Measurements from ENCODE around the gene DIDO1. TPM values are rescaled to one million over a fixed set of nuclear protein-coding genes. Genes with fewer than 3 reads are reported as not detected.

The DIDO1 gene
- total and polyA plus RNA-seq, 2 of the 4 experiments (the other 2 are of a cell fraction), result 21.8 to 28.1 TPM

DNA sequence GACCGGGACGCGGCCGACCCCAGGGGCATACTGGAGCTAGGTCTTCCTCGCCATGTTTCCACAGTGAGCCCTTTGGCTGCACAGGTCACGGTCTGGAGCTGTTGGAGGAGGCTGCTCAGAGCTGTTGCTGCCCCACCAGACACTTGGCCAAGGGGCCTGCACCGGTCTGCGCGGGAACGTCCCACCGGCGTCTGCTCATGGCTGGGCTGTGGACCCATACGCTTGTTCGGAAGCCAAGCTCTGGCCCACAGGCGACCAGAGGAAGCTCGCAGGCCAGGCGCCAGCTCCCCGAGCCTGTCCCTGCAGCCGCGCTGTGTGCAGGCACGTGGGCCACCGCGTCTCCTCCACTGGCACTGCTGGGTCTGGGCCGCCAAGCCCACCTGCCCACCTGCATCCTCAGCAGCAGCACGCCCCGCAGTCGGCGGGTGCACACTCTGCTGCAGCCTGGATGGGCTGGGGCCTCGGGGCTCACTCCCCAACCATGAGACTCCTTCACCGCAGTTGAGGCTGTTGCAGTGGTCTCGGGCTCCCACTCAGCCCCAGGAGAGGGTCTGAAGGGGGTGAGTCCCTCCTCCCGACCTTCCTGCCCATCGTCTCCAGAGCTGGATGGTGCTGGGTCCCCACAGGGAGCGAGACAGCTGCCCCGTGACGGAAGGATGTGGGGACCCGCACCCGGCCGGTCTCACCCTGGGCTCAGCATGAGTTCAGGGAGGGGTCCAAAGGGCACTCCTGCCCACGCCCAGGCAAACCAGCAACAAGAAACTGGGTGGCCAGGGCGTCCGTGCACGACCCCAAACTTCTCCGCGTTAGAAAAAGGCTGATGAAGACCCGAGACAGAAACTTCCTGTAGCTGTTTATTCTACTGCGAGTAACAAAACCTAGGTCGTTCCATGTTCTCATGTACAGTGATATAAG is 49.1 kb downstream of the DIDO1 start:
- 57% methylated on average over 14 of the region's 48 CpGs; no CpG with 5 or more reads in 1 of the 2 experiments for WGBS, 2 experiments (ENCODE audit: extremely low coverage in 2 of 2, insufficient read length in 1 of 2)
- Histone ChIP-seq H2AK5ac (ENCODE audit: low read depth, low read length) (0 out of 2 replicates have a peak overlapping the region, but pooled peaks have one; percentile 40), H3K4ac (ENCODE audit: low read depth, low read length) (no peak overlapping the region), H3K36me3 (ENCODE audit: control insufficient read depth, insufficient read depth, low read length) (peaks cover 12% of the 10 kb centered on the region), H2AK9ac (replicated peaks; ENCODE audit: low read depth, low read length, poor library complexity) (peak overlapping the region; percentile 84), H4K91ac (ENCODE audit: insufficient read depth, low read depth, low read length) (no peak overlapping the region; the same call in 1 of the 2 replicates), H3K14ac (replicated peaks; ENCODE audit: low read depth, low read length) (no peak overlapping the region), H3K9me1 (ENCODE audit: insufficient read depth, low read length) (no peaks in the 10 kb centered on the region; the same call in 1 of the 2 replicates), H3K27me3 (ENCODE audit: control insufficient read depth, insufficient read depth, low read length) (no peaks in the 10 kb centered on the region), H3K18ac (ENCODE audit: low read depth, low read length) (no peak overlapping the region), H2AFZ (replicated peaks; ENCODE audit: low read length, poor library complexity) (peak overlapping the region; percentile 73), H4K20me1 (ENCODE audit: insufficient read depth, low read length) (no peaks in the 10 kb centered on the region), H3K4me2 (ENCODE audit: low read depth, low read length) (no peak overlapping the region; the same call in 1 of the 2 replicates), H2BK5ac (ENCODE audit: low read depth, low read length, poor library complexity, severe bottlenecking) (no peak overlapping the region), H3K4me3 (ENCODE audit: insufficient read depth, low read depth, low read length) (no peak overlapping the region), H3K56ac (ENCODE audit: extremely low read depth, insufficient read depth, low read length) (no peak overlapping the region), H2BK15ac (ENCODE audit: low read depth, low read length) (no peak overlapping the region), H3K9ac (ENCODE audit: low read depth, low read length) (no peak overlapping the region), H4K5ac (ENCODE audit: low read depth, low read length) (no peak overlapping the region), H2BK120ac (ENCODE audit: low read depth, low read length) (no peak overlapping the region), H3K23ac (ENCODE audit: low read depth, low read length) (0 out of 2 replicates have a peak overlapping the region, but pooled peaks have one; percentile 31), H3K9me3 (ENCODE audit: control insufficient read depth, insufficient read depth, low read length) (no peaks in the 10 kb centered on the region), H3K79me1 (ENCODE audit: low read depth in 1 of 2, low read length in 2 of 2) (no peaks in the 10 kb centered on the region), H2BK20ac (ENCODE audit: low read depth, low read length) (no peak overlapping the region), H4K8ac (ENCODE audit: low read depth in 2 of 2, low read length in 2 of 2) (peak overlapping the region; percentile 65 to 95; a peak in 2 of 4 replicates), H3K4me1 (ENCODE audit: control insufficient read depth, insufficient read depth, low read length) (peaks cover 7% of the 10 kb centered on the region; the same call in 1 of the 2 replicates), H3K27ac (ENCODE audit: insufficient read depth, low read length) (no peak overlapping the region)
- CTCF ChIA-PET, result interaction anchor here (1.1 to 3.6 kb wide), 2 partner anchors 10 to 31 kb away, joined by 3 to 12 read pairs; no protein-coding TSS in a partner anchor
- no peak for DNase-seq
- BruUV-seq (replicated peaks), result no TSS peak
- intact Hi-C loops (cut with micrococcal nuclease) (no loop called here), in situ Hi-C loops (cut with MboI; ENCODE audit: low sequenced_read_pairs) (loop anchor here (10.0 kb wide), 1 partner anchor 138 kb away; no protein-coding TSS in a partner anchor), dilution Hi-C loops (cut with HindIII; ENCODE audit: low sequenced_read_pairs, unreplicated experiment) (no loop called here)
- TF ChIP-seq RFX5 (IDR thresholded peaks at IDR 0.05; ENCODE audit: low read depth, low read length), result no peak
- TF ChIP-seq MAFK (IDR thresholded peaks at IDR 0.05; ENCODE audit: low read depth, low read length), result no peak
- TF ChIP-seq CHD1 (IDR thresholded peaks at IDR 0.05; ENCODE audit: low read depth, low read length), result no peak
- TF ChIP-seq, protein P1, sequence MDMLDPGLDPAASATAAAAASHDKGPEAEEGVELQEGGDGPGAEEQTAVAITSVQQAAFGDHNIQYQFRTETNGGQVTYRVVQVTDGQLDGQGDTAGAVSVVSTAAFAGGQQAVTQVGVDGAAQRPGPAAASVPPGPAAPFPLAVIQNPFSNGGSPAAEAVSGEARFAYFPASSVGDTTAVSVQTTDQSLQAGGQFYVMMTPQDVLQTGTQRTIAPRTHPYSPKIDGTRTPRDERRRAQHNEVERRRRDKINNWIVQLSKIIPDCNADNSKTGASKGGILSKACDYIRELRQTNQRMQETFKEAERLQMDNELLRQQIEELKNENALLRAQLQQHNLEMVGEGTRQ (IDR thresholded peaks at IDR 0.05; ENCODE audit: low read depth, low read length), result no peak
- TF ChIP-seq MXI1 (IDR thresholded peaks at IDR 0.05; ENCODE audit: borderline replicate concordance, low read depth, low read length), result no peak
- TF ChIP-seq, protein P2, sequence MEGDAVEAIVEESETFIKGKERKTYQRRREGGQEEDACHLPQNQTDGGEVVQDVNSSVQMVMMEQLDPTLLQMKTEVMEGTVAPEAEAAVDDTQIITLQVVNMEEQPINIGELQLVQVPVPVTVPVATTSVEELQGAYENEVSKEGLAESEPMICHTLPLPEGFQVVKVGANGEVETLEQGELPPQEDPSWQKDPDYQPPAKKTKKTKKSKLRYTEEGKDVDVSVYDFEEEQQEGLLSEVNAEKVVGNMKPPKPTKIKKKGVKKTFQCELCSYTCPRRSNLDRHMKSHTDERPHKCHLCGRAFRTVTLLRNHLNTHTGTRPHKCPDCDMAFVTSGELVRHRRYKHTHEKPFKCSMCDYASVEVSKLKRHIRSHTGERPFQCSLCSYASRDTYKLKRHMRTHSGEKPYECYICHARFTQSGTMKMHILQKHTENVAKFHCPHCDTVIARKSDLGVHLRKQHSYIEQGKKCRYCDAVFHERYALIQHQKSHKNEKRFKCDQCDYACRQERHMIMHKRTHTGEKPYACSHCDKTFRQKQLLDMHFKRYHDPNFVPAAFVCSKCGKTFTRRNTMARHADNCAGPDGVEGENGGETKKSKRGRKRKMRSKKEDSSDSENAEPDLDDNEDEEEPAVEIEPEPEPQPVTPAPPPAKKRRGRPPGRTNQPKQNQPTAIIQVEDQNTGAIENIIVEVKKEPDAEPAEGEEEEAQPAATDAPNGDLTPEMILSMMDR (conservative IDR thresholded peaks at IDR 0.05; ENCODE audit: low read depth, low read length), result no peak
- no peak for TF ChIP-seq NFE2L2 (IDR thresholded peaks at IDR 0.05; ENCODE audit: low read depth, low read length)
- no peak for TF ChIP-seq SMC3 (IDR thresholded peaks at IDR 0.05; ENCODE audit: low read depth, low read length)
- no peak for TF ChIP-seq FOS (IDR thresholded peaks at IDR 0.05; ENCODE audit: low read depth, low read length)
- no peak for TF ChIP-seq MAZ (IDR thresholded peaks at IDR 0.05; ENCODE audit: borderline replicate concordance, low read depth, low read length)
- ATAC-seq (ENCODE audit: low read depth), result peak; percentile 8; the same call in 1 of the 2 replicates
- POLR2A ChIA-PET (ENCODE audit: unreplicated experiment), result no interaction called here

Measured in IMR-90 (cell line).